OCI-LY7 (cell line): ENCODE results near the gene ZNF565. TPM values are rescaled to one million over a fixed set of nuclear protein-coding genes. Genes with fewer than 3 reads are reported as not detected.

Experiments
- BruUV-seq: library from RNA; stranded (reverse); fragments of 400-500 nt; replicated peaks from 2 replicates; lab custom pipeline; 2021; lab: Mats Ljungman, UMichigan
- CTCF ChIA-PET: fragments of 300-600 bp; sonication (Branson Sonifier 250); formaldehyde crosslinking; loops from one replicate; lab custom pipeline; 2022; ENCODE audit warnings: antibody characterized with exemption; ENCODE audit not compliant: unreplicated experiment; lab: Charles Lee
- POLR2A ChIA-PET: fragments of 300-600 bp; sonication (Branson Sonifier 250); formaldehyde crosslinking; loops from one replicate; lab custom pipeline; 2022; ENCODE audit warnings: antibody characterized with exemption; lab: Charles Lee
- DNase-seq: peaks from one replicate; pipeline ENCODE4 v3.0.0-alpha.2; 2015; ENCODE audit warnings: low spot score
- H2AFZ ChIP-seq: fragments of 200-600 bp; sonication (generic), shearing (Covaris generic); 2 replicates; pipeline ENCODE4 v1.6.1; 2014; ENCODE audit warnings: mild to moderate bottlenecking, antibody characterized with exemption, low read length, moderate library complexity
- H3K27ac ChIP-seq: fragments of 200-600 bp; sonication (generic); 2 replicates; pipeline ENCODE4 v1.5.1; 2014; ENCODE audit warnings: mixed run types, low read depth, mild to moderate bottlenecking, moderate library complexity, low read length, inconsistent platforms; ENCODE audit not compliant: poor library complexity, severe bottlenecking
- H3K36me3 ChIP-seq: fragments of 200-600 bp; sonication (generic); 2 replicates; pipeline ENCODE4 v1.6.1; 2014; ENCODE audit warnings: mild to moderate bottlenecking, antibody characterized with exemption, low read length, moderate library complexity, mixed read lengths; ENCODE audit not compliant: insufficient read depth
- H3K4me1 ChIP-seq: fragments of 200-600 bp; sonication (generic); 2 replicates; pipeline ENCODE4 v1.5.1; 2014; ENCODE audit warnings: mild to moderate bottlenecking, low read length; ENCODE audit not compliant: insufficient read depth, poor library complexity, severe bottlenecking
- H3K4me2 ChIP-seq: fragments of 200-600 bp; sonication (generic); 2 replicates; pipeline ENCODE4 v1.6.1; 2014; ENCODE audit warnings: mild to moderate bottlenecking, low read length
- H3K4me3 ChIP-seq: fragments of 200-600 bp; sonication (generic); 2 replicates; pipeline ENCODE4 v1.5.1; 2014; ENCODE audit warnings: mild to moderate bottlenecking, low read depth, low read length; ENCODE audit not compliant: poor library complexity, severe bottlenecking
- H3K79me2 ChIP-seq: fragments of 200-600 bp; sonication (generic); 2 replicates; pipeline ENCODE4 v1.6.1; 2016; ENCODE audit warnings: low read depth, mild to moderate bottlenecking, low read length, moderate library complexity, mixed read lengths; ENCODE audit not compliant: insufficient read depth
- H3K9me2 ChIP-seq: fragments of 200-600 bp; sonication (generic); 2 replicates; pipeline ENCODE4 v1.6.1; 2016; ENCODE audit warnings: mild to moderate bottlenecking, low read length, mixed read lengths; ENCODE audit not compliant: insufficient read depth
- H3K9me3 ChIP-seq: fragments of 200-600 bp; sonication (generic); 2 replicates; pipeline ENCODE4 v1.6.1; 2014; ENCODE audit warnings: mild to moderate bottlenecking, mixed run types, low read length, mixed read lengths
- H4K20me1 ChIP-seq: fragments of 200-600 bp; sonication (generic); 2 replicates; pipeline ENCODE4 v1.6.1; 2014; ENCODE audit warnings: mild to moderate bottlenecking, antibody characterized with exemption, low read length, moderate library complexity, mixed read lengths; ENCODE audit not compliant: insufficient read depth
- CTCF ChIP-seq: fragments of 200-600 bp; sonication (generic); conservative IDR thresholded peaks from 2 replicates; pipeline ENCODE4 v1.5.1; 2014; ENCODE audit warnings: mild to moderate bottlenecking, antibody characterized with exemption, low read length, moderate library complexity, mixed read lengths
- EZH2phosphoT487 ChIP-seq: fragments of 200-600 bp; sonication (generic); IDR thresholded peaks from 2 replicates; pipeline ENCODE4 v1.6.1; 2018; ENCODE audit warnings: low read depth, borderline replicate concordance, mild to moderate bottlenecking, mixed run types, antibody characterized with exemption, low read length, moderate library complexity, mixed read lengths
- intact Hi-C: fragments of 100-400 bp; cut with micrococcal nuclease; formaldehyde crosslinking; loops from one replicate; pipeline ENCODE4 v1.10.0; 2022; ENCODE audit not compliant: unreplicated experiment
- total RNA-seq, 2 experiments: library from RNA; depleted of rRNA in 1 of 2; stranded (reverse); fragments of >200 nt in 1 of 2; shearing (Covaris generic) in 1 of 2; gene quantifications; 2 replicates each; pipeline ENCODE4 v1.2.3, GENCODE V29; 2014 to 2022

ZNF565 gene
- total RNA-seq, 2 experiments from 2014 or later, result 2.1 to 3.2 TPM

DNA sequence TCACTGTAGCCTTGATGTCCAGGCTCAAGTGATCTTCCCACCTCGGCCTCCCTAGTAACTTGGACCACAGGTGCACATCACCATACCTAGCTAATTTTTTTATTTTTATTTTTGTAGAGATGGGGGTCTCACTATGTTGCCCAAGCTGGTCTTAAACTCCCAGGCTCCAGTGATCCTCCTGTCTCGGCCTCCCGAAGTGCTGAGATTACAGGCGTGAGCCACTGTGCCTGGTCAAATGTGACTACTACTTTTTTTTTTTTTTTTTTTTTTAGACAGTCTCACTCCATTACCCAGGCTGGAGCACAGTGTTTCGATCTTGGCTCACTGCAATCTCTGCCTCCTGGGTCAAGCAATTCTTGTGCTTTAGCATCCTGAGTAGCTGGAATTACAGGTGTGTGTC is 41.6 kb downstream of the ZNF565 start:
- no peak for DNase-seq
- Histone ChIP-seq H3K4me3 (no peak overlapping the region), H3K4me1 (no peaks in the 10 kb centered on the region), H3K9me2 (no peaks in the 10 kb centered on the region), H4K20me1 (no peaks in the 10 kb centered on the region), H3K36me3 (no peaks in the 10 kb centered on the region), H3K9me3 (no peaks in the 10 kb centered on the region), H2AFZ (no peak overlapping the region), H3K79me2 (no peaks in the 10 kb centered on the region), H3K4me2 (no peak overlapping the region), H3K27ac (no peak overlapping the region)
- ChIA-PET POLR2A (interaction anchor here (0.6 to 0.7 kb wide), 3 partner anchors 11 to 159 kb away, joined by 3 read pairs; partner anchors contain the start of gene ALKBH6), CTCF (interaction anchor here (0.6 kb wide), 1 partner anchor 44 kb away, joined by 3 read pairs; no protein-coding TSS in a partner anchor)
- TF ChIP-seq CTCF, result no peak
- TF ChIP-seq EZH2phosphoT487, result no peak
- no TSS peak for BruUV-seq
- intact Hi-C loops, result no loop called here

DNA sequence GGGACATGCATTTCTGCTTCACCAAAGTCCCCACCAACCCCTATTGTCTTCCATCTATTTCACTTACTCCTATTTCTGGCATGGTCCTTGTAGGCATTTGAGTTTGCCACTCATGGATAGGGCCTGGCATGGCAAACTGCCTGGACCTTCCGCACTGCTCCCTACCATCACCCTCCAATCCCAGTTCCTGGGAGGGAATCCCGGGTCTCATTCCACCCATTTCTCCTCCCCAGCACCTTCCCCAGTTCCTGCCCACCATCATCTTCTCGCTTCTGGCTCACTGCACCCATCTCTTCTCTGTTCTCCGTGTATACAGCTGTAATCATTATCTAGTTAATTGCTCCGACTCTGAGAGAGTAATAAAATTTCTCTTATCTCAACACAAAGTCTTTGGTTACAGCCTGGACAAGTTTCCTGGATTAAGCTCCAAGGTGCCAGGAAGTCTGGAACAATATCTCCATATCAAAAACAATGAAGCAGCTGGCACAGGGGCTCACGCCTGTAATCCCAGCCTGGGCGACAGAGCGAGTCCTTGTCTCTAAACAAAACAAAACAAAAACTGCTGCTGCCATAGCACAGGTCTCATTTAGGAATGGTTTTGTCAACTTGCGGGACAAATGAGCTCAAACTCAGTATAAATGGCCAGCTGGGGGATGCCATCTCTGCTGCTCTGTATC is 45.2 kb downstream of the ZNF565 start:
- POLR2A ChIA-PET, result interaction anchor here (0.7 kb wide), 1 partner anchor 23 kb away, joined by 3 read pairs; no protein-coding TSS in a partner anchor
- intact Hi-C loops, result no loop called here
- Histone ChIP-seq H3K27ac (no peak overlapping the region), H3K4me1 (no peaks in the 10 kb centered on the region), H3K4me2 (no peak overlapping the region), H4K20me1 (no peaks in the 10 kb centered on the region), H3K36me3 (no peaks in the 10 kb centered on the region), H2AFZ (no peak overlapping the region), H3K9me2 (no peaks in the 10 kb centered on the region), H3K79me2 (no peaks in the 10 kb centered on the region), H3K4me3 (no peak overlapping the region), H3K9me3 (no peaks in the 10 kb centered on the region)
- CTCF ChIA-PET, result no interaction called here
- no peak for DNase-seq
- no TSS peak for BruUV-seq
- no peak for TF ChIP-seq CTCF
- no peak for TF ChIP-seq EZH2phosphoT487

GRCh38 chr19:36163813-36164212 is 50.7 kb downstream of the ZNF565 start:
- H3K27ac ChIP-seq, result no peak overlapping the region
- TF ChIP-seq CTCF (no peak), EZH2phosphoT487 (no peak)
- H2AFZ ChIP-seq, result no peak overlapping the region
- no peak overlapping the region for H3K4me2 ChIP-seq
- POLR2A ChIA-PET, result interaction anchor here (0.6 kb wide), 1 partner anchor 23 kb away, joined by 3 read pairs; no protein-coding TSS in a partner anchor
- no peak overlapping the region for H3K4me3 ChIP-seq
- H4K20me1 ChIP-seq, result no peaks in the 10 kb centered on the region
- CTCF ChIA-PET, result no interaction called here
- H3K36me3 ChIP-seq, result no peaks in the 10 kb centered on the region
- no TSS peak for BruUV-seq
- intact Hi-C loops, result no loop called here
- H3K9me2 ChIP-seq, result no peaks in the 10 kb centered on the region
- no peaks in the 10 kb centered on the region for H3K79me2 ChIP-seq
- no peaks in the 10 kb centered on the region for H3K9me3 ChIP-seq
- DNase-seq, result no peak
- H3K4me1 ChIP-seq, result no peaks in the 10 kb centered on the region
